HG02623 (cell line): ENCODE measurements around the gene CIAO3.

Source experiments
- ATAC-seq: cut with Tn5 transposase; IDR thresholded peaks from one replicate; pipeline ENCODE4 v1.9.1; 2021; ENCODE audit warnings: moderate library complexity; ENCODE audit not compliant: unreplicated experiment

CIAO3 gene

DNA sequence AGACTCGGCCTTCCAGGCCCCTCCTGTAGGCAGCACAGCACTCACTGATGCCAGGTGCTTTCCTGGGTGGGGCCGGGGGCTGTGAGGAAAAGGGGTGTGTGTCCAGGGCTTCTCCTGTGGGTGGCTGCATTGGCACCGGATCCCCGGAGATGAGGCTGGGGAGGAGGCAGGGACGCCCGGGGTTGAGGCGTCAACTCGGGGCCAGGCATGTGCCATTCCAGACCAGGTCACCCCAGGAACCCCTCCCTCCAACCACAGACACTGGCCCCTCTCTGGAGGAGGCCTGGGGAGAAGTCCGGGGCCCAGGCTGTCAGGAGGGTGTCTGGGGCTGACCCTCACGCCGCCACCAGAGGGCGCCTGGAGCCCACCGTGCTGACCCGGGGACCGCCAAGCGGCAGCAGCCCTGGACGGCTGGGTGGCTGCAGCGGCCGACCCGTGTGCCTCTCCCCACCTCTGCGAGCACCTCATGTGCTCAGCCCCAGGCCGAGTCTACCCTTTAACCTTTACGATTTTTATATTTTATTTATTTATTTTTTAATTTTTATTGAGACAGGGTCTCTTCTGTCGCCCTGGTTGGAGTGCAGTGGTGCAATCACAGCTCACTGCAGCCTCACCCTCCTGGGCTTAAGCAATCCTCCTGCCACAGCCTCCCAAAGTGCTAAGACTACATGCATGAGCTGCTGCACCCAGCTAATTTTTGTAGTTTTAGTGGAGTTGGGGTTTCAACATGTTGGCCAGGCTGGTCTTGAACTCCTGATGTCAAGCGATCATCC lies 29.1 kb downstream of the CIAO3 start:
- no peak for ATAC-seq

GRCh38 chr16:711084-711483 lies 29.7 kb downstream of the CIAO3 start:
- ATAC-seq: no peak

- ATAC-seq: no peak
These were observed 30.2 kb downstream of the CIAO3 start for GRCh38 chr16:710500-711075.

- no peak for ATAC-seq
These were observed 31.0 kb downstream of the CIAO3 start for GRCh38 chr16:709566-710499.

GRCh38 chr16:708959-709358 lies 31.8 kb downstream of the CIAO3 start:
- ATAC-seq: no peak

DNA sequence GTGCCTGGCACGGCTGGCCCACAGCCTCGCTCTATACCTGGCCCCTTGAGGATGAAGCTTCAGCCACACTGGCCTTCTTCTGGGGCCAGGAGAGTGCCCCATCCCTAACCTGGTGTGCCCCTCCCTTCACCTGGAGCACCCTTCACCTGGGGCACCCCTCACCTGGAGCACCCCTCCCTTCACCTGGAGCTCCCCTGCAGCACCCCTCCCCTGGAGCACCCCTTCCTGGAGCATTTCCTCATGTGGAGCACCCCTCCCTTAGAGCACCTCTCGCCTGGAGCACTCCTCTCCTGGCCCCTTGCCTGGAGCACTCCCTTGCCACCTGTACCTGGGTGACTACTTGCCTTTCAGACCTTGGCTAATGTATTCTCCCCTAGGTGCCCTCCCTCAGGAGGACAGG lies 32.8 kb downstream of the CIAO3 start:
- ATAC-seq: no peak

DNA sequence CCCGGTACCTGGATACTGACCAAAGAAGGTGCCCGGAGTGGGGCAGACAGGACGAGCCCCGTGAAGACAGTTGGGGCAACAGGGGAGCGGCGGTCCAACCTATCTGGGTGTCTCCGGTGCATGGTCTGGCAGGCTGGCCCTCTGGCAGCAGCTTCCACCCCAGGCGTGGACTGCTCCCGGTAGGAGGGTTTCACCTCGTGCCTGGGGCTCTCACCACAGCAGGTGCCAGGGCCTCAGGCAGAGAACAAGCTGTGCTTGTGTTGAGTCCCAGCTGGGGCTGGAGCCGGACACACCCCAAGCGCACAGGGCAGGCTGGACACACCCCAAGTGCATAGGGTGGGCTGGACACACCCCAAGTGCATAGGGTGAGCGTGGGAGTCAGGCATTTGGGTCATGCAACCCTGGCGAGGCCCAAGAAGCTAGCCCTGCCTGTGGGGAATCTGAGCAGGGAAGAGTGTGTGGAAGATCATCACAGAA lies 33.7 kb downstream of the CIAO3 start:
- no peak for ATAC-seq

DNA sequence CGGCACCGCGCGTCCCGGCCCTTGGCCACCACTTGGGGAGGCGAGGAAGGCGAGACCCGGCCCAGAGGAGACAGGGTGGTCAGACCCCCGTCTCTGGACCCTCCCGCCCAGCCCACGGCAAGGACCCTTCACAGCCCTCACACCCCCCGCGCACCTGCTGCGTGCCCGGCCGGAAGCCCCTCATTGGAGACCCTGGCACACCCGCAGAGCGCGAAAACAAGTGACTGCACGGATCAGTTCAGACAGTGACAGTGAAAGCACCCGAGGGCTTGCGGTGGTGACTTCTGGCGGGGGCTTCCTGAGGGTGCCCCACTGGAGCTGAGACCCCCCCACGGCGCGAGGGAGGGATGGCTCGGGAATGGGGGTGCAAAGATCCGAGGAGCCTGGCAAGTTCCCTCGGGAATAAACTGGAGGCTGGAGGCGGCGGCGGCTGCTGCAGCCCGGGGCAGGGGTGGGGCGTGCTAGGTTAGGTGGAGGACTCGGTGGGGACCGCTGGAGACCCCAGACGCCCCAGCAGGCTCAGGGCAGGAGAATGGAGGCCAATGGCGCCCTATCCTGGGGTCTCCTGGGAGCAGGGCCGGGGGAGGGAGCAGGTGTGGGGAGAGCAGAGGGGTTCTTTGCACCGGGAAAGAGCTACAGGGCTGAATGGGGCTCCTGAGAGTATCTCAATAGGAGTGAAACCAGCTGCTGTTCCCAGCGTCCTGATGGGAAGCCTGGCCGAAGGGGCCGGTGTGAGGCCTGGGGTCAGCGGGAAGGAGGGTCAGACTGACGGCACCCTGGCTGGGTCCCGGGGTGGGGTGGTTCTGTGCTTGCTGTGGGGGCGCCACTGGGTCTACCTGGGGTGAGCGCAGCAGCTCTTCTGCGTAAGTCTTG lies 34.4 kb downstream of the CIAO3 start:
- no peak for ATAC-seq

DNA sequence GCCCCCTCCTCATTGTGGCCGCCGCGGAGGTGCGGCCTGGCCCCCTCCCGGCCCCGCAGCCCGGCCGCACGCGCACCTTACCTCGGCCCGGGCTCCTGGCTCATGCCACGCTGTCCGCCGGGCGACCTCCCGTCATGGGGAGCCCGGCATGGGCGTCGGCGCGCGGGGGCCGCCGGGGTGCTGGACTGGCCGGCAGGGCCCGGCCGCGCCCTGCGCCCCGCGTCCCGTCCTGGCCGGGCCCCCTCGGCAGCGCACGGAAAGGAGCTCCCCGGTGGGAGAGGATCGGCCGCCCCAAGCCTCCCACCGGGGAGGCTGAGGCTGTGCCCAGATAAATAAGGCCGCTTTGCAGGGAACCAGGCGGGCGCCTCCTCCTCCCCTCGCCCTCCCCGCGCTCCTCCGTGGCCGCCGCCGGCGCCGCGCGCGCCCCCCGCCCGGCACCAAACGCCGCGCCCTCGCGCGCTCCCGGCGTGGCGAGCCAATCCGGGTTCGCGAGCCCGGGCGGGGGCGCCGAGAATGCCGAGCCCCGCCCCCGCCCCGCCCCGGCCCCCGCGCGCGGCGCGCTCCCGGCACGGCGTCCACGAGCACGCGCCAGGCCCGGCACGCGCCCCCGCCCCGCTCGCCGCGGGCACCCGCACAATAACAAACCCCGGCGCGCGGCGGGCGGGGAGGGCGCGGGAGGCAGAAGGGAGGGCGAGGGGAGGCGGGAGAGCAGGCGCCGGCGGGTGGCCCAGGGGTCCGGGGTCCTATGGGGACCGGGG lies 35.2 kb downstream of the CIAO3 start, which contains the start of gene FBXL16:
Gene FBXL16 (minus strand): TSS at position 371 of the 758 bp plus-strand sequence. CDS start 8,396 bp downstream, outside the sequence.
- no peak for ATAC-seq

- ATAC-seq: no peak
These were observed 36.0 kb downstream of the CIAO3 start for GRCh38 chr16:704552-705380.

- no peak for ATAC-seq
These were observed 36.8 kb downstream of the CIAO3 start for GRCh38 chr16:704047-704446.

GRCh38 chr16:703406-703805 lies 37.4 kb downstream of the CIAO3 start:
- no peak for ATAC-seq

- ATAC-seq: no peak
These were observed 38.5 kb downstream of the CIAO3 start for GRCh38 chr16:702341-702740.

GRCh38 chr16:700684-701584 lies 39.9 kb downstream of the CIAO3 start:
- ATAC-seq: no peak

- ATAC-seq: no peak
These were observed 41.7 kb downstream of the CIAO3 start for GRCh38 chr16:698911-699671.

GRCh38 chr16:695355-696089 lies 45.3 kb downstream of the CIAO3 start:
- no peak for ATAC-seq
